Femur (tissue), 1 donor: ENCODE data around the gene ST3GAL2.
A peak's percentile ranks its signal among the peaks of the same experiment; 100 is the strongest.
"Not testable (repeated sequence)": the region's sequence is repeated elsewhere in the genome, so short reads cannot be mapped to it uniquely, and the experiment has no call there.

ENCODE experiments used
- DNase-seq: peaks from one replicate; pipeline ENCODE4 v3.0.0-alpha.2; 2017

ST3GAL2 gene

GRCh38 chr16:70413572-70413971 lies 25.3 kb downstream of the ST3GAL2 start:
- DNase-seq: not testable (repeated sequence)

- no peak for DNase-seq
Measured at GRCh38 chr16:70412385-70412784, 26.5 kb downstream of the ST3GAL2 start.

- DNase-seq: no peak
Measured at GRCh38 chr16:70410734-70411133, 28.2 kb downstream of the ST3GAL2 start.

- no peak for DNase-seq
Measured at GRCh38 chr16:70407811-70408274, 31.1 kb downstream of the ST3GAL2 start.

- not testable (repeated sequence) for DNase-seq
Measured at GRCh38 chr16:70406104-70406503, 32.8 kb downstream of the ST3GAL2 start.

GRCh38 chr16:70402916-70403659 lies 35.8 kb downstream of the ST3GAL2 start:
- no peak for DNase-seq

GRCh38 chr16:70399951-70400350 lies 38.9 kb downstream of the ST3GAL2 start:
- DNase-seq: no peak

- DNase-seq: no peak
Measured at GRCh38 chr16:70399381-70399780, 39.5 kb downstream of the ST3GAL2 start.

- DNase-seq: no peak
Measured at GRCh38 chr16:70398177-70398743, 40.6 kb downstream of the ST3GAL2 start.

GRCh38 chr16:70396246-70396904 lies 42.5 kb downstream of the ST3GAL2 start:
- no peak for DNase-seq

- DNase-seq: peak; percentile 63
Measured at GRCh38 chr16:70395345-70395901, 43.5 kb downstream of the ST3GAL2 start.

- DNase-seq: no peak
Measured at GRCh38 chr16:70394853-70395252, 44.0 kb downstream of the ST3GAL2 start.

- DNase-seq: no peak
Measured at GRCh38 chr16:70393662-70394061, 45.2 kb downstream of the ST3GAL2 start.

- no peak for DNase-seq
Measured at GRCh38 chr16:70392606-70393005, 46.3 kb downstream of the ST3GAL2 start.

- DNase-seq: no peak
Measured at GRCh38 chr16:70391881-70392481, 46.9 kb downstream of the ST3GAL2 start.

GRCh38 chr16:70391446-70391845 lies 47.5 kb downstream of the ST3GAL2 start:
- DNase-seq: no peak

- DNase-seq: no peak
Measured at GRCh38 chr16:70390774-70391173, 48.1 kb downstream of the ST3GAL2 start.

- no peak for DNase-seq
Measured at GRCh38 chr16:70388006-70388680, 50.8 kb downstream of the ST3GAL2 start.

GRCh38 chr16:70386289-70386986 lies 52.5 kb downstream of the ST3GAL2 start:
- DNase-seq: not testable (repeated sequence)

- DNase-seq: no peak
Measured at GRCh38 chr16:70383421-70383960, 55.4 kb downstream of the ST3GAL2 start.

GRCh38 chr16:70381604-70382342 lies 57.1 kb downstream of the ST3GAL2 start:
- DNase-seq: no peak
